Activated naive CD4-positive, alpha-beta T cell treated with Interleukin-2 at 50 U/mL for 16 hours (primary cell): ENCODE data around the gene FOXP4.
A peak's percentile ranks its signal among the peaks of the same experiment; 100 is the strongest.

Experiments used
- DNase-seq: peaks from one replicate; pipeline ENCODE4 v3.0.0-alpha.2; 2020

The FOXP4 gene

DNA sequence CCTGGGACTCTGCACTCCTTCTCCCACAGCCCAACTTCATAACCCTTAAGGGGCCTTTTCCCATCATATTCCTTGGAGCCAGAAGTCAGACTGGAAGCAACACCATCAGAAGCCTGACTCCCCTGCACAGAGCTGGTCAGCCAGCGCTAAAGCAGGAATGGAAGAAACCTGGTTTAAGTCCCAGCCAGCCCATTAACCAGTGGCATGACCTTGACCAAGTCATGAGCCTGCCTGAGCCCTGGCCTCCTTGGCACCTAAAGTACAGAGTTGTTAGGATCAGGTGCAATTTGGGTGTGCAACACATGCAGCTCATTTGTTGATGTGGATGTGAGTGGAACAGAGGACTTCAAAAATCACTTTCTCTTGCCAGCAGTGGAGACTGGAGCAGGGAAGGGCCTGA, 20.8 kb downstream of the FOXP4 start:
- no peak for DNase-seq

DNA sequence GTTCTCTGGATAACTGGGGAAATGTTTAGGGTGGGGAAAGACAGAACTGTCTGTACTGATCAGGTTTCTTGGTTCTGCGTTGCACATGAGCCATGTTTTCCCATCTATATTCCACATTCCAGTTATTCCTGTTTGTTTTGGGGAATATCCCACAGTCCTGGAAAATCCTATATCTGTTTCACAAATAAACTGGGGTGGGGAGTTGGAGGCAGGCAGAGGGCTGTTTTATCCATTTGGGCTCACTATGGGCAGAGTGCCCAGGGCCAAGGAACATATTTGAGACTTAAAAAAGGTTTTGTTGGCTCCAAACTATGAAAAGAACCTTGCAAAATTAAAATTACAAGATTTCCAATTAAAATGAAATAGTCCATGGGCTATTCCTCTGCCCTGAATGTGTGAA, 21.5 kb downstream of the FOXP4 start:
- DNase-seq, result no peak

DNA sequence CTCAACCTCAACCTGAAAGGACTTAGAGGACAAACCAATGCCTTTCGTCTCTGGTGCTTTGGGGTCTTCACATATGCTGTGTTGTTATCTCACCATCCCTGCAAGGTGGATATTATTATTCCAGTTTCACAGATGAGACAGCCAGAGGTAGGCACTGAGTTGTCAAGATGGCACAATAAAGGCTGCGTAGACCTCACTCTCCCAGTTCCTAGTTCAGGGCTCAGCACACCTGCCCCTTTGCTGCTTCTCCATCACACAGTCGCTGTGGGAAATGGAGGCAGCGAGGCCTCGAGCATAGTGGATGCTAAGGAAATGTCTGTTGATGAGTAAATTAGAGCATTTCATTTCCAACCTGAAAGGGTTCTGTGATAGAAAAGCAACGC, 22.0 kb downstream of the FOXP4 start:
- DNase-seq, result no peak

DNA sequence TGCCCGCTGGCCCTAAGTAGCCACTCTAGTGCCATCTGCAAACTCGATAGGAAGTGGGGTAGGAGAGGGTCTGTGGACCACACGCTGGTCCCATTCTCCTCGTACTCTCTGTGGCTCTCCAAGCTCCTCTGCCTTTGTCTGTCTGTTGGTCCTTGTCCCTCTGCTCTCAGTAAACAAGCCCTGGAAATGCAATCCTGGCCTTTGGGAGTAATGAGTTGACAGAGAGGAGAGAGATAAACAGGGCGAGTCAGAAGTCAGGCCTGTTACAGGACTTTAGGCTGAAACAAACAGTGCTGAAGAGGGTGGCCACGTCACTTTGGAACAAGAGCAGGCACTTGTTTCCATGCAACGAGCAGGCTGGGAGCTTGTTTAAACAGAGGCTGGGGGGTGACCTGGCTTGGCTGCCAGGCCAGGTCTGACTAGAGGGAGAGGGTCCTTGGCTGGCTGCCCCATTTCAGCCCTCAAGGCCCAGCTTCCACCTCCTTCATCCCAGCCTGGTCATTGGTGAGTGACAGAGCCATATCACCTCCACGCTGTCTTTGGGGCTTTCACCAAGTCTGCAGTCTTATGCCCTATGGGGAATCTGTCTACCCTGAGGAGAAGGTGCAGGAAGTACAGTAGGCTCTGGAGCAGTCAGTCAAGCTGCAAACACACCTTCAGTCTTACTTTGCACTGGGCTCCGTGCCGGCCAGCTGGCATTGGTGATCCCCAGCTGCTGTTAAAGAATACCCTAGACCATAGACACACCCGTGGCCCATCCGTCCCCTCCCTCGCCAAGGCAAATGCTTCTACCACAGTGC, 22.6 kb downstream of the FOXP4 start:
- no peak for DNase-seq

DNA sequence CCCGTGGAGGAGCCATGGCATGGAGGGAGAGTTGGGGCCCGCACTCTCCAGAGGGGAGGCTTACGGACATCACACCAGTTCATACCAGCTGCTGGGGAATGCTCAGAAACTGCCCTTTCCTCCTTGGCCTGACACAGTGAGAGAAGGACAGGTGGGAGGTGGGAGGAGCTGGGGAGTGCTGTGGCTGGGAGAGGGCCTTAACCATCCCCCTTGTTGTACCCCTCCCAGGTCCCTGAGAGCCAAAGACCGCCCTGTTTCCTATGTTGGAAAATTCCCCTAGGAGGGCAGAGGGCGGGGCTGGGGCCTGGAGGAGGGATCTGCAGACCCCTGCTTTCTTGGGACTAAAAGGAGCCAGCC, 24.1 kb downstream of the FOXP4 start:
- no peak for DNase-seq

DNA sequence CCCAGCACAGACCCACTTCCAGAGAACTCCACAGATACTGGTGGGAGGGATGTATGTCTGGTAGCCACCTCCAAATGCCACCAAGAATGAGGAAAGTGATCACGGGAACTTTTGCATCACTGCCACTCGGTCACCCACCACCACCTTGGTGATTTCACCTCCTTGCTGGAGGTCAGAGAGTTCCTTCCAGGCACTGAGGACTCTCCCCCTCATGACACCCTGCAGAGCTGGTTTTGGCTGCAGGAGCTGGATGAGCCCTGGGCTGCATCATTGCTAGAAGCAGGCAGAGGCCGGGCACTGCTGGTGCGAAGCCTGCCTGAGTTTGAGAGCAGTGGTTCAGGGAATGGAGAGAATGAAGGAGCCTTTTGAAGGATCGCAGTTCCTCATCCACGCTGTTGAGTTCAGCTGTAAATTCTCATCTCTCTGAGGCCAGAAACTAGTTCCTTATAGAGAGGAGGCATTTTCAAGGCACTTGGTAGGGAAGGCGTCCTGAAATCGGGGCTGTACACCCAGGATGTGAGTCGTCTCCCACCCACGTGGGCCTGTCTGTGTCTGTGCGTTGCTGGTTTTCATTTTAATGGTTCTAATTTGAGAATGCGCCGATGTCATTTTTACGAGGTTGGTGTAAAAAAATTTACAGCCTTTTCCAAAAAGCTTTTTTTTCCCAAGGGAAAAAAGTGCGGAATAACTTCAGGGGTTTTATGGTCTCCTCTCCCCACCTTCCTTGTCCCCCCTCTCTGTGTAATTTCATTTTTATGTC, 25.0 kb downstream of the FOXP4 start:
- DNase-seq, result peak; percentile 16

DNA sequence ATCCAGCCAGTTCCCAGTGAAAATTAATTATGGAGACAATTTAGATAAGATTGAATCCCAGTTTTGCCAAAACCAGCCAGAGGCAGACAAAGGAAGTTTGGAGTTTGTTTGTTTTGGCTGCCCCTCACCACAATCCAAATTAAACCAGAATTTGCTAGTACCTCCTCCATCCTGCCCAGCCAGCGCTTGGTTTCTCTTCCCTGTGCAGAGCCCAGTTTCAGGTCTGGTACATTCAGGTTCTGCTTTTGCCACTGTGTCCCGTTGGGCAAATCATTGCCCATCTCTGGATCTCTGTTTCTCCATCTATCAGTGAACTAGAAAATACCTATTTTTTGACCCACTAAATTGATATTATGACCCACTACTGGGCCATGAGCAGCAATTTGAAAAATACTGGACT, 26.4 kb downstream of the FOXP4 start:
- no peak for DNase-seq

DNA sequence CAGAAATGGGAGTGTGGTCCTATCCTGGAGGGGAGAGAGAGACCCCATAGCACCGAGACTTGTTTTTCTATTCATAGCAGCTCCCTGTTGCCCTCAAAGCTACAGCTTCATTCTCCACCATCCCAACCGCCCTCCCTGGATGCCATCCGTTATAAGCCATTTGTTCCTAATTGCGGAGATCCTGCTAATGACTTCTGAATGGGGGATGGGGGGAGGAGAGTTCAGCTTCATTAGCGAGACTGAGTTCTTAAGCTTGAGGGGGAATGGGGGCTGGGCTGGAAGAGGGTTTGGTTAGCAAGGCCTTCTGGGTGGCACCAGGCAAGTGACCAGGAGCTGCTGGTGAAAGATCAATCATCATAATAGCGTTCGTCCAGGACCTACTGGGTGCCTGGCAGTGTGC, 27.1 kb downstream of the FOXP4 start:
- no peak for DNase-seq

DNA sequence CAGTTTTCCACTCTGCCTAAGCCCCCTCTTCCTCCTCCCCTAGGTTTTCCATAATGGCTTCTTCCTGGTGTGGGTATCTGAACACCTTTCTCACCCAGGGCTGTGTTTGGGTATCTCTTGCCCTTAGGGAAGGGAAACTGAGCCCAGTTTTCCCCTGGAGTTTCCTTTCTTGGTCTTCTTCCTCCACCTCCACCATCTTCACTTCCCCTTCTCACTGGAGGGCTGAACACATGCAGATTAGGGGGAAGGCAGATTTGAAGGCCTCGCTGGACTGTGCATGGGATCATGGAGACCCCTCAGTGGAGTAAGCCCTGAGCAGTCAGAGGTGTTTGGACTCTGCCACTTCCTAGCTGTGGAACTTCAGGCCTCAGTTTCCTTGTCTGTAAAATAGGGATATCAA, 27.8 kb downstream of the FOXP4 start:
- no peak for DNase-seq

DNA sequence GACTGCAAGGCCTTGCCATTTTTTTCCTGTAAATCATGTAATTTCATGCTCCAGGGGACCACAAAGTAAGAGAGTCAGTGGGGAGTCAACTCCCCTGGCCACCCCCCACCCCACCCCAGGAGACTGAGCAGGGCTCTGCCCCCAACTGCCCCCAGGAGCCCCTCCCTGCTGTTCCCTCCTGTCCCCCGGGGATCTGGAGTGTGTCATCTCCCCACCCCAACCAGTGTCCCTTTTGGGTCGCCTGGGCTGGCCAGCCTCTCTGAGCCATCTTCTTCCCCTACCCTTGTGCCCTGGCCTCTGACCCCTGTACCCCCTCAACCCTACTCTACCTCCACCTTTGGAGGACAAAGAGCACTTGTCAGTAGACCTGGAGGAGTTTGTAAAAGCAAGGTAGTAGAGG, 29.4 kb downstream of the FOXP4 start:
- DNase-seq, result no peak

DNA sequence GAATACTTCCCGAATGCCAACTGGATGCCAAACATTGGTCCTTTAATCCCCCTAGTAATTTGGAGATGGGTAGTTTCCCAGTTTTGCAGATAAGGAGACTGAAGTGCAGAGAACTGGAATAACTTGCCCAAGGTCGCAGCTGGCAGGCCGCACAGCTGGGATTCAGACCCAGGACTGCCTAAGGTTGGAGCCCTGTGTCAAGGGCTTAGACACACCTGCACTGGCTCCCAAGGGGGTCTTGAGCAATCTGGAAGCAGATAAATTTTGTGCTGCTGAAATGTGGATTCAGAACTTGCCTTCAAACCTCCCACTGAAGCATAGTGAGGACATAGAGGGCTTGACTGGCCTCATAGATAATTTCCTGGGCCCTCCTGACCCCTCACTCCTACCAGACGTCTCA, 30.5 kb downstream of the FOXP4 start:
- DNase-seq, result no peak

DNA sequence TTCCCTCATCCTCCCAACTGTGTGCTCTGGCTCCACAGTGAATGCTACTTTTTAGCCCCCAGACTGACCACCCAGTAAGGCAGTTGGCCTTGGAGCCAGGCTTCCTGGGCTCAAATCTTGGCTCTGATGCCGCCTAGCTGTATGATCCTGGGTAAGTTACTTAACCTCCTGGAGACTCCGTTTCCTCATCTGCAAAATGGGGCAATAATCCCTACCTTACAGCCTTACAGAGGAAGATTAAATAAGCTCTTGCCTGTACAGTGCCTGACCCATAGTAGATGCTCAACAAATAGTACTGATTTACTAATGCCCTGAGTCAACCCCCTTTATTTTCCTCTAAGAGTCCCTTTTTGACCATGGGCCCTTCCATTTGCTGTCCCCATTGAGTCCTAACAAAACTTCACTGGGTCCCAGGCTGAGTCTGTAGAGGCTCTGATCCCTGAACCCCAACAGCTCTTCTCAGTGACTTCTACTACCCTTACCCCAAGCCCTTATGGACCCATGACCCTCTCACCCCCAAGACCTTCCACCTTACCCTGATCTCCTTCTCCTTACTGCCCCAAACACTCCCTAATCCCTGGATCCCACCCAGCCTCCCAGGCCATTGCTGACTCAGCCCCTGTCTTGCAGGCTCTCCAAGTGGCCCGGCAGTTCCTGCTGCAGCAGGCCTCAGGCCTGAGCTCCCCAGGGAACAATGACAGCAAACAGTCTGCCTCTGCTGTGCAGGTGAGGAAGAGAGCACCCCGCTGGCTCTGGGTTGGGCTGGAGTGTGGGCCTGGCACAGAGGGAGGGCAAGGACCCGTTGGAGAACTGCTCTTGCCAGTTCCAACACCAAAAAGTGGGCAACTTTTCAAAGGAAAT, 31.4 kb downstream of the FOXP4 start:
- no peak for DNase-seq

DNA sequence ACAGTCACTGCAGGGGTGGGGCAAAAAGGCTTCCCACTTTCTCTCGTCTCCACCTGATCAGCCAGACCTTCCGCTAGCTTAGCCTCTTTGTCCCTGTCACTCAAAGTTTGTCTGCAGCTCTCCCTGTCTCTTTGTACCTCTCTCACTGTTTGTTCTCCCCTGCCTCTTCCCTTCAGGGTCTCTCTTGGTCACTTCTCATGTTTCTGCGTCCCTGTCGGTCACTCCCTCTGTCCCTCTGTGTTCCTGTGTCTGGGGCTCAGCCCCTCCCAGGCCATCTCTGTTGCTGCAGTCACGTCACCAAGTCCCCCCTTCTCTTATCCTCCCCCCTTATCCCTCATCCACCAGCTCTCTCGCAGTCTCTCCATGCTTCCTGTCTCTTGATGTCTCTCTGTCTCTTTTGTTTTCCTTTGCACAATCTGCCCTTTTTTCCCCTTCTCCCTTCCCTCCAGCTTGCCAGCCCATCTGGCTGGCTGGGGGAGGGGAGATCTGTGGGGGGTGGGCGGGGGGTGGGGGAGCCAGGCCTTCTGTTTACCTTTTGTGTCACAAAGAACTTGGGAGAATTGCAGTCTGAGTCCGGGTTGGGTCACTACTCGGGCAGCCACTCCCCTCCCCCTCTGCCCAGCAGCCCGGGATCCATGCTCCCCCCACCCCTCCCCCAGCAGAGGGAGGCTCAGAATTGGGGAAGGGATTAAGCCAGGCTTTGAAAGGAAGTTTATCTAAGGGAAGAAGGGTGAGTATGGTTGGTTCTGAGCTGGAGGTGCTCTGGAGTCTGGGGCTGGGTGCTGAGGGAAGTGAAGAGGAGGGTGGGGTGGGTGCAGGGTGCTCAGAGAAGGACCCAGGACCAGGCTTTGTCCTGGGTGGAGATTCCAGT, 32.3 kb downstream of the FOXP4 start:
- no peak for DNase-seq

DNA sequence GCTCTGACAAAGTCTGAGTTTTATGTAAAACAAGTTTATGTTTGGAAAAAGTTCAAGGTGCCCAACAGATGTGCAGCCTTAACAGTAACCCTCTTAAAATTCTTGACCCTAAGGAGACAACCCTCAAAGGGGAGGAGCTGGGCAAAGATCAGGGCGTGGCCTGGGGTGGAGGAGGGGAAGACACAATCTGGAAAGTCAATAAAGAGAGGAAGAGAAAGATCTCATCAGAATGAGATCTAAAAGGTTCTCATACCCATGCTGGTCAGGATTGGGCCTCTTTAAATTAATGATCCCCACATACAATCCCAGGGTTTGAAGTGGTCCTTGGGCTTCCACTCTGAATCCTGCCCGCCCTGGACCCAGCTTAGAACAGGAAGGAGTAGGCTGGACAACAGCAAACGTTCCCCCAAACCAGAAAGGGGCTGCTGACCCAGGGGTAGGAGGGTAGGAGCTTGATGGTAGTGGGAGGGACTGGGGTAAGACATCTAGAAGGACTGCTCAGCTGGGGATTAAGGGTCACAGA, 33.0 kb downstream of the FOXP4 start:
- DNase-seq, result no peak

DNA sequence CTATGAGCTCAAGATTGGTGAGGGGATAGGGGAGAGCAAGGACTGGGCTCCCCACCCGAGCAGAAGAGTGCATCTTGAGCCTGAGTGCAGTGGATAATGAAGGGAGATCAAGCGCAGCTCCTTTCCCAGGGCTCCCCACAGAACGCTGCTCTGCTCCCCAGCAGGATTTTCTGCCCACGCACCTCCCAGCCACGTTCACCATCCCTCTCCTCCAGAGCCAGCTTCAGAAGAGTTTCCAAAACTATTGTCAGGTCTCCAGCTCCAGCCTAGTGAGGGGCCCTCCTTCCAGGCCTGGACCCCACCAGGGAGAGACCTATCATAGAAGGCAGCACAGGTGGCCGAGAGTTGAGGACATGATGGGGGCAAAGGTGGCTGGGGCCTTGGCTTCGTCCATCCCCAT, 34.5 kb downstream of the FOXP4 start:
- DNase-seq, result no peak

DNA sequence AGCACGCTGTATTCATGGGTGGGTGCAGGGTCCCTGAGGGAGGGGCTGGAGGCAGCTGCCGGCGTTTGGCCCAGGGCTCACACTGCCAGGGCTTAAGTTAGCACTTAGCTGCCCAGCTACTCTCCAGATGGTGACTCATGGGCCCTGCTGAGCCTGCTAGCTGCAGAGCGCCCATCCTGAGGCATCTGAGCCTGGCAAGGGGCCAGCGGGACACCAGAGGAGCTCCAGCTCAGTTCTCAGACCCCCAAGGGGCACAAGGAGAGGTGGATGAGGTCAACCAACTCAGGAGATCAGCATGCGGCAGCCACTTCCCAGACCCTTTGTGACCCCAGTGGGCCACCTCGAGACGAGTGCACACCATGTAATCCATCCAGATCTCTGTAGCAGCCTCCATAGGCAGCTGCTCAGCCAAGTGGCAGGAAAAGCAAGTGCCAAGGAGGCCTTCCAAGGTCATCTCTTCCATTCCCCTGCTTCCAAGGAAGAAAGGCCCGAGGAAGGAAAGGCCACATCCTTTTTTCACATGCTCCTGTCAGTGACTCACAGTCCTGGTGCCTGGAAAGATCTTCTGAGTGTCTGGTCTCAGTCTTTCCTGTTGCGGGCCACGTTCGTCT, 35.3 kb downstream of the FOXP4 start:
- no peak for DNase-seq

DNA sequence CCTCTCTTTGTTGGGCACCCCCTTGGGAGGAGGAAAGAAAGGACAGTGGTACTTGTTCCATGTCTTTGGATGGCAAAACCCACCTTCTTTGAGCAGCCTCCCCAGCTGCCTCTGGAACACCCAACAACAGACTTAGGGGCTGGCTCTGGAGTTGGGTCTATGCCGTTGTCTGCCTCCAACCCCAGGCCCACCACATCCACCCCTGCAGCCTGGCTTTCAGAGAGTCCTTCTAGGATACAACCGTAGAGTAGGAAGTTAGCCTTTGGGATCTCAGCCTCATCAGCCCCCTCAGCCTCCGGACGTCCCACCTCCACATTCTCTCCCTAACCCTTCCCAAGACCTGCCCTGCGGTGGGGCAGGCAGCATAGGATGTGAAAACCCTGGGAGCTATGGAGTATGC, 36.4 kb downstream of the FOXP4 start:
- DNase-seq, result no peak

DNA sequence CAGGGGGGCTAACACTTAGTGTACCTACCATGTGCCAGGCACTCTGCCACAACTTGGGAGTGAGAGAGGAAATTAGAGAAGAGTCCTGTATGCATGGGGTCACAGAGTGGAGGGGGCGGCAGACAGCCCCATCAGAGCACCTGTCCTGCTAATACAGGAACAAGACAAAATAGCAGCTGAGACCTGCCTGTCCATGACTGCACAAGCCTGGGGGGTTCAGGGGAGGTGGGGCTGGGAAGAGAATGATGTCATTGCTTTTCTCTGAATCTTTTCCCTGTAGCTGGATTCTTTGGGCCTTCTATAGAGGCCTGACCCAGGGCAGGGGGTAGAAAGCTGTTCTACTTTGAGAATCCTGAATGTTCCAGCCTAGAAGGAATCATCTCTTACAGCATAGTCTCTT, 37.4 kb downstream of the FOXP4 start:
- DNase-seq, result no peak

DNA sequence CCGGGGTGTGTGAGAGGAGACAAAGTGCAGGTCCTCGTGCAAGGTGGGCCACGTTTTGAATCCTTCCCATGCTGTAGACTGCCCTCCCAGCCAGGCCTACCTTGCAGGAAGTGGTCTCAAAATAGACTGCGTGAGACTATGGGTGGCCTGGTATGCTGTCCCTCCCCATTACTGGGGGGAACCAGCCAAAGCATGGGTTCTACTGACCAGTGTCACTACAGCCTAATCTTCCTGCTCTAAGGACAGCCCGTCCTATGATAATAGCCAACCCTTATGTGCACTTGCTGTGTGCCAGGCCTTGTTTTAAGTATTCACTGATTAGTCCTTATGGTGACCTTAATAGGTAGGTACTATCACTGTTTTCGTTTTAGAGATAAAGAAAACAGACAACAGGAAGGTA, 38.0 kb downstream of the FOXP4 start:
- DNase-seq, result no peak

DNA sequence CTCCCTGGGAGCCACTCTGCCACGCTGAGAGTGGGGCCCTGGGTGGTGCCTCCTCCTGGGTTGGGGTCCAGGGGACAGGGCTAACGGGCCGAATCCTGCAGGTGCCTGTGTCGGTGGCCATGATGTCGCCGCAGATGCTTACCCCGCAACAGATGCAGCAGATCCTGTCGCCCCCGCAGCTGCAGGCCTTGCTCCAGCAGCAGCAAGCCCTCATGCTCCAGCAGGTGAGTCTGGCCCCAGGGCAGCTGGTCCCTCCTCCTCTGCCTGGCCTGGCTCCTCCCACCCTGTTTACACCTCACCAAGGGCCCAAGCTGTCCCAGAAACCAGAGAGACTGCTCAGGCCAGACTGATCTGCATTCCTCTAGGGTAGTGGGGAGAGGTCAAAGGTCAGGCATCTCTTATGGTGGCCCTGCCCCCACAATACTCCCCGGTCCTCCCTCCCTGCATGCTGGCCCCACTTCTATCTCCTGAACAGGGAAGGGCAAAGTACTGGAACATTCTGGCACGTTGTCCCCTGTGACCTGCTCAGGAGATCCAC, 38.6 kb downstream of the FOXP4 start:
- no peak for DNase-seq

DNA sequence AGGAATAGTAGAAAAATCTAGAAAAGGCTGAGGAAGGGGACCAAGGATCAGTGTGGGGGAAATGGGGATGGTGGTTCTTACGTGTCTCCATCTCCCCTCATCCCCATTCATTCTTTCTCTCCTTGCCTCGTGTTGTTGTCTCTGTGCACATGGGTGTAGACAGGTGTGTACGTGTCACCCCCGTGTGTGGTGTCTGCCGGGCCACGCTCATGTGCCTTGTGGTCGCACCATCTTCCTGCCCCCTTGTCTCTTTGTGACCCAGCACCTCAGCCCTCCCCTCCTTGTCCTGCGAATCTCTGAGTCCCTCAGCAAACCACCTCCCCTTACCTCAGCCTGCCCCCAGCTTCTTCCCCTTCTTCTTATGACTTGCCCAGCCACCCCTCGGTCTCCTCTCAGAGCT, 39.4 kb downstream of the FOXP4 start:
- no peak for DNase-seq
